GM13977 (cell line): ENCODE measurements around the gene CCR5.

Source experiments
- DNase-seq: peaks from one replicate; pipeline ENCODE4 v3.0.0; 2012; ENCODE audit warnings: low spot score
- in situ Hi-C: fragments of 300-500 bp; cut with MboI; formaldehyde crosslinking; loops from one replicate; pipeline ENCODE4 v1.12.0; 2022; ENCODE audit warnings: low sequenced_read_pairs, low pct_unique_long_range_greater_than_20kb, mixed read lengths, inconsistent platforms; ENCODE audit not compliant: unreplicated experiment
- TF ChIP-seq, protein P1 (sequence below): IDR thresholded peaks from 2 replicates; pipeline ENCODE4 v1.5.1; 2012; ENCODE audit warnings: mild to moderate bottlenecking, control low read depth; ENCODE audit not compliant: insufficient read depth; ENCODE audit errors: extremely low read depth, missing control alignments

The CCR5 gene

DNA sequence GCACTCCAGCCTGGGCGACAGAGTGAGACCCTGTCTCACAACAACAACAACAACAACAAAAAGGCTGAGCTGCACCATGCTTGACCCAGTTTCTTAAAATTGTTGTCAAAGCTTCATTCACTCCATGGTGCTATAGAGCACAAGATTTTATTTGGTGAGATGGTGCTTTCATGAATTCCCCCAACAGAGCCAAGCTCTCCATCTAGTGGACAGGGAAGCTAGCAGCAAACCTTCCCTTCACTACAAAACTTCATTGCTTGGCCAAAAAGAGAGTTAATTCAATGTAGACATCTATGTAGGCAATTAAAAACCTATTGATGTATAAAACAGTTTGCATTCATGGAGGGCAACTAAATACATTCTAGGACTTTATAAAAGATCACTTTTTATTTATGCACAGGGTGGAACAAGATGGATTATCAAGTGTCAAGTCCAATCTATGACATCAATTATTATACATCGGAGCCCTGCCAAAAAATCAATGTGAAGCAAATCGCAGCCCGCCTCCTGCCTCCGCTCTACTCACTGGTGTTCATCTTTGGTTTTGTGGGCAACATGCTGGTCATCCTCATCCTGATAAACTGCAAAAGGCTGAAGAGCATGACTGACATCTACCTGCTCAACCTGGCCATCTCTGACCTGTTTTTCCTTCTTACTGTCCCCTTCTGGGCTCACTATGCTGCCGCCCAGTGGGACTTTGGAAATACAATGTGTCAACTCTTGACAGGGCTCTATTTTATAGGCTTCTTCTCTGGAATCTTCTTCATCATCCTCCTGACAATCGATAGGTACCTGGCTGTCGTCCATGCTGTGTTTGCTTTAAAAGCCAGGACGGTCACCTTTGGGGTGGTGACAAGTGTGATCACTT lies 2.0 kb downstream of the CCR5 start:
- DNase-seq: no peak
- in situ Hi-C loops: loop anchor here (5.0 to 10.0 kb wide), 3 partner anchors 160 to 430 kb away; partner anchors contain the start of gene CXCR6
- TF ChIP-seq, protein P1, sequence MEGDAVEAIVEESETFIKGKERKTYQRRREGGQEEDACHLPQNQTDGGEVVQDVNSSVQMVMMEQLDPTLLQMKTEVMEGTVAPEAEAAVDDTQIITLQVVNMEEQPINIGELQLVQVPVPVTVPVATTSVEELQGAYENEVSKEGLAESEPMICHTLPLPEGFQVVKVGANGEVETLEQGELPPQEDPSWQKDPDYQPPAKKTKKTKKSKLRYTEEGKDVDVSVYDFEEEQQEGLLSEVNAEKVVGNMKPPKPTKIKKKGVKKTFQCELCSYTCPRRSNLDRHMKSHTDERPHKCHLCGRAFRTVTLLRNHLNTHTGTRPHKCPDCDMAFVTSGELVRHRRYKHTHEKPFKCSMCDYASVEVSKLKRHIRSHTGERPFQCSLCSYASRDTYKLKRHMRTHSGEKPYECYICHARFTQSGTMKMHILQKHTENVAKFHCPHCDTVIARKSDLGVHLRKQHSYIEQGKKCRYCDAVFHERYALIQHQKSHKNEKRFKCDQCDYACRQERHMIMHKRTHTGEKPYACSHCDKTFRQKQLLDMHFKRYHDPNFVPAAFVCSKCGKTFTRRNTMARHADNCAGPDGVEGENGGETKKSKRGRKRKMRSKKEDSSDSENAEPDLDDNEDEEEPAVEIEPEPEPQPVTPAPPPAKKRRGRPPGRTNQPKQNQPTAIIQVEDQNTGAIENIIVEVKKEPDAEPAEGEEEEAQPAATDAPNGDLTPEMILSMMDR: peak; percentile 69

DNA sequence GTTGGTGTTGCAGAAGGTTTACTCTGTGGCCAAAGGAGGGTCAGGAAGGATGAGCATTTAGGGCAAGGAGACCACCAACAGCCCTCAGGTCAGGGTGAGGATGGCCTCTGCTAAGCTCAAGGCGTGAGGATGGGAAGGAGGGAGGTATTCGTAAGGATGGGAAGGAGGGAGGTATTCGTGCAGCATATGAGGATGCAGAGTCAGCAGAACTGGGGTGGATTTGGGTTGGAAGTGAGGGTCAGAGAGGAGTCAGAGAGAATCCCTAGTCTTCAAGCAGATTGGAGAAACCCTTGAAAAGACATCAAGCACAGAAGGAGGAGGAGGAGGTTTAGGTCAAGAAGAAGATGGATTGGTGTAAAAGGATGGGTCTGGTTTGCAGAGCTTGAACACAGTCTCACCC lies 4.0 kb downstream of the CCR5 start:
- in situ Hi-C loops: loop anchor here (5.0 to 25.0 kb wide), 4 partner anchors 162 to 612 kb away; partner anchors contain the start of gene CXCR6
- TF ChIP-seq, protein P1: no peak
- DNase-seq: no peak

DNA sequence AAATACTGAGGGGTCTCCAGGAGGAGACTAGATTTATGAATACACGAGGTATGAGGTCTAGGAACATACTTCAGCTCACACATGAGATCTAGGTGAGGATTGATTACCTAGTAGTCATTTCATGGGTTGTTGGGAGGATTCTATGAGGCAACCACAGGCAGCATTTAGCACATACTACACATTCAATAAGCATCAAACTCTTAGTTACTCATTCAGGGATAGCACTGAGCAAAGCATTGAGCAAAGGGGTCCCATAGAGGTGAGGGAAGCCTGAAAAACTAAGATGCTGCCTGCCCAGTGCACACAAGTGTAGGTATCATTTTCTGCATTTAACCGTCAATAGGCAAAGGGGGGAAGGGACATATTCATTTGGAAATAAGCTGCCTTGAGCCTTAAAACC lies 4.5 kb downstream of the CCR5 start:
- in situ Hi-C loops: loop anchor here (10.0 to 25.0 kb wide), 2 partner anchors 290 to 613 kb away; no protein-coding TSS in a partner anchor
- no peak for DNase-seq
- TF ChIP-seq, protein P1: no peak

DNA sequence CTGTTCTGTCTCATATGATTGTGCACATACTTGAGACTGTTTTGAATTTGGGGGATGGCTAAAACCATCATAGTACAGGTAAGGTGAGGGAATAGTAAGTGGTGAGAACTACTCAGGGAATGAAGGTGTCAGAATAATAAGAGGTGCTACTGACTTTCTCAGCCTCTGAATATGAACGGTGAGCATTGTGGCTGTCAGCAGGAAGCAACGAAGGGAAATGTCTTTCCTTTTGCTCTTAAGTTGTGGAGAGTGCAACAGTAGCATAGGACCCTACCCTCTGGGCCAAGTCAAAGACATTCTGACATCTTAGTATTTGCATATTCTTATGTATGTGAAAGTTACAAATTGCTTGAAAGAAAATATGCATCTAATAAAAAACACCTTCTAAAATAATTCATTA lies 5.1 kb downstream of the CCR5 start:
- in situ Hi-C loops: loop anchor here (10.0 to 25.0 kb wide), 2 partner anchors 291 to 614 kb away; no protein-coding TSS in a partner anchor
- DNase-seq: no peak
- TF ChIP-seq, protein P1: no peak

DNA sequence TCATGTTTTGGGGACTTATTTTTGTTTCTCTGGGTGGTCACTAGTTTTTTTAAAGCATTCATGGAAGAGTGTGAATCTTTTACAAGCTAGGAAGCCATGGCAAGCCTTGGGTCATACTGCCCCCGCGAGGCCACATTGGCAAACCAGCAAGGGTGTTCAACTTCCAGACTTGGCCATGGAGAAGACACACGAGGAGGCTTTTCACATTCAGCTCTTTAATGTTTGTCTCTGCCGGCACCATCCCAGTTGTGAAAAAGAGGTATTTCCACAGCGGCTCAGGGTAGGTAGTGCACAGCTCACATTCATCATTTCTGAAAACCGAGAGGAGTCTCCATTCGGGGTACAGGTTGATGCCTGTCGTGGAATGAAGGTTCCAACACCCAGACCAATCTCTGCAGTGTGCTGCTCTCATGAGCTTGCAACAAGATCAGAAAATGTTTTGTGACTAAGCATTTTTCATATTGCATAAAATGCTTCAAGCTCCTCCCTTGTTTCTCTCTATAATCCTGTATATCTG lies 7.7 kb downstream of the CCR5 start:
- TF ChIP-seq, protein P1: peak; percentile 83
- peak; percentile 46 for DNase-seq
- in situ Hi-C loops: loop anchor here (10.0 to 25.0 kb wide), 2 partner anchors 294 to 616 kb away; no protein-coding TSS in a partner anchor

DNA sequence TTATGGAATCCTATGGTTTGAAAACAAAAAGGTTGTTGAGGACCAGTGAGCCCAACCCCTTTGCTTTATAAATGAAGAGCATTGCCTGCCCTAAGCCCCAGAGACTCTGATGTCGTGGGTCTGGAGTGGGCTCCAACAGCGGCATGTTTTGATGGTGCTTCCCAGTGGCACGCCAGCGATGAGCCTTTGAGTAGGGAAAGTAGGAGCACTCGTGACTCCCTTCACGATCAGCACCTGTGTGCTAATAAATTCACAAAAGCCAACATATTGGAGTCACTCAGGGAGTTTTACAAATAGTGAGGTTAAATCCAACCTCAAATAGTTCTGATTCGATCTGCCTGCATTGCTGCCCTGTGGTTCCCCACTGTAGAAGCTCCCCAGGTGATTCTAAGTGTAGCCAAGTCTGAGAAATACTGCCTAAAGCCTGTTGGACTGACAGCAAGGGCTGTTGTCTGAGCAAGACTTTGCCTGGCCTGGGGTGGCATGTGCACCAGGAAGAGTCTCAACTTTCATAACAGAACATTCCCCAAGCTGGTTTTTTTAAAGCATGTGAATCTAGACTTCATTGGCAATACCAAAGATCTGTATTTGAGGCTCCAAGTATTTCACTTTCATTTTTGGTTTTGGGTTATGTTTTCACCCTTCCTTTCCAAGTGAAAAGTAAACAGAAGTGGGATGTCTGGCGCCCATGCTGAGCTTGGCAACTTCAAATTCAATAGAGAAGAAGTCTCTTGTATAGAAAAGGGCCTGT lies 9.9 kb downstream of the CCR5 start:
- TF ChIP-seq, protein P1: no peak
- DNase-seq: no peak
- in situ Hi-C loops: loop anchor here (25.0 kb wide), 1 partner anchor 618 kb away; no protein-coding TSS in a partner anchor
